ENCODE measurements around the gene EPB41L4B. TPM values are rescaled to one million over a fixed set of nuclear protein-coding genes. Genes with fewer than 3 reads are reported as not detected.

Gene EPB41L4B
- total and polyA plus RNA-seq, 2 of the 4 experiments (the other 2 are of a cell fraction): 0.36 to 0.54 TPM

- H2BK20ac ChIP-seq (ENCODE audit: low read depth, low read length): no peak overlapping the region
- DNase-seq (no peak), ATAC-seq (ENCODE audit: low read depth) (no peak)
- no peak overlapping the region for H3K9ac ChIP-seq (ENCODE audit: low read depth, low read length)
- no peak overlapping the region for H2BK5ac ChIP-seq (ENCODE audit: low read depth, low read length, poor library complexity, severe bottlenecking)
- no peak overlapping the region for H4K8ac ChIP-seq (ENCODE audit: low read depth in 2 of 2, low read length in 2 of 2)
- no peak overlapping the region for H3K4me3 ChIP-seq (ENCODE audit: insufficient read depth, low read depth, low read length)
- H3K18ac ChIP-seq (ENCODE audit: low read depth, low read length): no peak overlapping the region
- dilution Hi-C loops (cut with HindIII; ENCODE audit: low sequenced_read_pairs, unreplicated experiment) (no loop called here), in situ Hi-C loops (cut with MboI; ENCODE audit: low sequenced_read_pairs) (no loop called here), intact Hi-C loops (cut with micrococcal nuclease) (no loop called here)
- H2AK5ac ChIP-seq (ENCODE audit: low read depth, low read length): no peak overlapping the region
- no peaks in the 10 kb centered on the region for H3K4me1 ChIP-seq (ENCODE audit: control insufficient read depth, insufficient read depth, low read length)
- no peaks in the 10 kb centered on the region for H3K36me3 ChIP-seq (ENCODE audit: control insufficient read depth, insufficient read depth, low read length)
- H3K27me3 ChIP-seq (ENCODE audit: control insufficient read depth, insufficient read depth, low read length): peaks cover 16% of the 10 kb centered on the region
- no peaks in the 10 kb centered on the region for H3K79me1 ChIP-seq (ENCODE audit: low read depth in 1 of 2, low read length in 2 of 2)
- no peaks in the 10 kb centered on the region for H3K9me1 ChIP-seq (ENCODE audit: insufficient read depth, low read length)
- no peak overlapping the region for H3K23ac ChIP-seq (ENCODE audit: low read depth, low read length)
- WGBS, 2 experiments (ENCODE audit: extremely low coverage in 2 of 2, insufficient read length in 1 of 2): no CpG with 5 or more reads among the region's 4 CpGs
- H2AFZ ChIP-seq (replicated peaks; ENCODE audit: low read length, poor library complexity): no peak overlapping the region
- no peak overlapping the region for H3K4ac ChIP-seq (ENCODE audit: low read depth, low read length)
- no peak overlapping the region for H2BK15ac ChIP-seq (ENCODE audit: low read depth, low read length)
- no peak overlapping the region for H4K5ac ChIP-seq (ENCODE audit: low read depth, low read length)
- H3K9me3 ChIP-seq (ENCODE audit: control insufficient read depth, insufficient read depth, low read length): no peaks in the 10 kb centered on the region
- BruUV-seq (replicated peaks): no TSS peak
- no peak overlapping the region for H2BK120ac ChIP-seq (ENCODE audit: low read depth, low read length)
- POLR2A ChIA-PET (ENCODE audit: unreplicated experiment): no interaction called here
- no peak overlapping the region for H3K56ac ChIP-seq (ENCODE audit: extremely low read depth, insufficient read depth, low read length)
- H3K4me2 ChIP-seq (ENCODE audit: low read depth, low read length): no peak overlapping the region
- no peak overlapping the region for H3K27ac ChIP-seq (ENCODE audit: insufficient read depth, low read length)
- no peak overlapping the region for H2AK9ac ChIP-seq (replicated peaks; ENCODE audit: low read depth, low read length, poor library complexity)
- H4K20me1 ChIP-seq (ENCODE audit: insufficient read depth, low read length): no peaks in the 10 kb centered on the region
- no peak overlapping the region for H4K91ac ChIP-seq (ENCODE audit: insufficient read depth, low read depth, low read length)
- TF ChIP-seq CHD1 (IDR thresholded peaks at IDR 0.05; ENCODE audit: low read depth, low read length): no peak
- no peak for TF ChIP-seq RAD21 (IDR thresholded peaks at IDR 0.05; ENCODE audit: low read length)
- TF ChIP-seq, protein P1, sequence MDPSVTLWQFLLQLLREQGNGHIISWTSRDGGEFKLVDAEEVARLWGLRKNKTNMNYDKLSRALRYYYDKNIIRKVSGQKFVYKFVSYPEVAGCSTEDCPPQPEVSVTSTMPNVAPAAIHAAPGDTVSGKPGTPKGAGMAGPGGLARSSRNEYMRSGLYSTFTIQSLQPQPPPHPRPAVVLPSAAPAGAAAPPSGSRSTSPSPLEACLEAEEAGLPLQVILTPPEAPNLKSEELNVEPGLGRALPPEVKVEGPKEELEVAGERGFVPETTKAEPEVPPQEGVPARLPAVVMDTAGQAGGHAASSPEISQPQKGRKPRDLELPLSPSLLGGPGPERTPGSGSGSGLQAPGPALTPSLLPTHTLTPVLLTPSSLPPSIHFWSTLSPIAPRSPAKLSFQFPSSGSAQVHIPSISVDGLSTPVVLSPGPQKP (IDR thresholded peaks at IDR 0.05; ENCODE audit: borderline replicate concordance, low read depth, low read length): no peak
- no peak for TF ChIP-seq MXI1 (IDR thresholded peaks at IDR 0.05; ENCODE audit: borderline replicate concordance, low read depth, low read length)
- TF ChIP-seq BHLHE40 (IDR thresholded peaks at IDR 0.05; ENCODE audit: low read depth, low read length): no peak
- TF ChIP-seq NFE2L2 (IDR thresholded peaks at IDR 0.05; ENCODE audit: low read depth, low read length): no peak
- TF ChIP-seq MAZ (IDR thresholded peaks at IDR 0.05; ENCODE audit: borderline replicate concordance, low read depth, low read length): no peak
- TF ChIP-seq RFX5 (IDR thresholded peaks at IDR 0.05; ENCODE audit: low read depth, low read length): no peak
- no peak for TF ChIP-seq CEBPB (IDR thresholded peaks at IDR 0.05; ENCODE audit: low read depth, low read length)
- H3K14ac ChIP-seq (replicated peaks; ENCODE audit: low read depth, low read length): no peak overlapping the region
- CTCF ChIA-PET: no interaction called here
Observed at GRCh38 chr9:109159583-109159982, 161.3 kb downstream of the EPB41L4B start.

All from IMR-90 (cell line).